Measurements from ENCODE around the gene EIF4G3.
"Not testable (repeated sequence)": the region's sequence is repeated elsewhere in the genome, so short reads cannot be mapped to it uniquely, and the experiment has no call there.

DNA sequence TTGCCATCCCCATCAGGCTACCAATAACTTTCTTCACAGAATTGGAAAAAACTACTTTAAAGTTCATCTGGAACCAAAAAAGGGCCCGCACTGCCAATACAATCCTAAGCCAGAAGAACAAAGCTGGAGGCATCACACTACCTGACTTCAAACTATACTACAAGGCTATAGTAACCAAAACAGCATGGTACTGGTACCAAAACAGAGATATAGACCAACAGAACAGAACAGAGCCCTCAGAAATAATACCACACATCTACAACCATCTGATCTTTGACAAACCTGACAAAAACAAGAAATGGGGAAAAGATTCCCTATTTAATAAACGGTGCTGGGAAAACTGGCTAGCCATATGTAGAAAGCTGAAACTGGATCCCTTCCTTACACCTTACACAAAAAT, 84.2 kb downstream of the EIF4G3 start:
- TF ChIP-seq, protein P1, sequence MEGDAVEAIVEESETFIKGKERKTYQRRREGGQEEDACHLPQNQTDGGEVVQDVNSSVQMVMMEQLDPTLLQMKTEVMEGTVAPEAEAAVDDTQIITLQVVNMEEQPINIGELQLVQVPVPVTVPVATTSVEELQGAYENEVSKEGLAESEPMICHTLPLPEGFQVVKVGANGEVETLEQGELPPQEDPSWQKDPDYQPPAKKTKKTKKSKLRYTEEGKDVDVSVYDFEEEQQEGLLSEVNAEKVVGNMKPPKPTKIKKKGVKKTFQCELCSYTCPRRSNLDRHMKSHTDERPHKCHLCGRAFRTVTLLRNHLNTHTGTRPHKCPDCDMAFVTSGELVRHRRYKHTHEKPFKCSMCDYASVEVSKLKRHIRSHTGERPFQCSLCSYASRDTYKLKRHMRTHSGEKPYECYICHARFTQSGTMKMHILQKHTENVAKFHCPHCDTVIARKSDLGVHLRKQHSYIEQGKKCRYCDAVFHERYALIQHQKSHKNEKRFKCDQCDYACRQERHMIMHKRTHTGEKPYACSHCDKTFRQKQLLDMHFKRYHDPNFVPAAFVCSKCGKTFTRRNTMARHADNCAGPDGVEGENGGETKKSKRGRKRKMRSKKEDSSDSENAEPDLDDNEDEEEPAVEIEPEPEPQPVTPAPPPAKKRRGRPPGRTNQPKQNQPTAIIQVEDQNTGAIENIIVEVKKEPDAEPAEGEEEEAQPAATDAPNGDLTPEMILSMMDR (IDR thresholded peaks at IDR 0.05) = not testable (repeated sequence)
- TF ChIP-seq POLR2A (IDR thresholded peaks at IDR 0.05) = not testable (repeated sequence)
